Stimulated activated CD8-positive, alpha-beta memory T cell treated with anti-CD3 and anti-CD28 coated beads, Interleukin-12 subunit alpha, Interleukin-12 subunit beta, amount 100 ng/mL, for 24 hours (primary cell): ENCODE data around the gene TRABD2A.

Experiments
- DNase-seq: peaks from one replicate; pipeline ENCODE4 v3.0.0-alpha.2; 2020; ENCODE audit errors: extremely low read depth

Gene TRABD2A

DNA sequence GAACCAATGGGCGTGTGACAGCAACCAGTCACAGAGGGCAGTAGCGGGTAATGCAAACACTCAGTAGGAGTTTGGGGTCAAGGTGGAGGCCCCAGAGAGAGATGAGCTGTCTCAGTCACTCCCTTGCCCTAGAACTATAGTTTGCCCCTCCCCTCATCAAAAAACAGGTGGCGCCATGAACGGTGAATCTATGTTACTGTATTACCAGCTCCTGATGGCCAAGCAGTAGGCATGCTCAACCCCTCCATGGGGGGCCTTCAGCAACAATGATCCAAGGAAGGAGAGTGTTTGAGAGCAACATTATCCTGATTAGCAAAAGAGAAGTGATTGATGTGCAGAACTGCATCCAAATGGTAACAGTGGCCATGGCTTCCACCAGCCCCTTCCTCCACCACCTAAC, 30.4 kb downstream of the TRABD2A start:
- DNase-seq = no peak

- DNase-seq = no peak
Observed at GRCh38 chr2:84849271-84849952, 31.5 kb downstream of the TRABD2A start.

DNA sequence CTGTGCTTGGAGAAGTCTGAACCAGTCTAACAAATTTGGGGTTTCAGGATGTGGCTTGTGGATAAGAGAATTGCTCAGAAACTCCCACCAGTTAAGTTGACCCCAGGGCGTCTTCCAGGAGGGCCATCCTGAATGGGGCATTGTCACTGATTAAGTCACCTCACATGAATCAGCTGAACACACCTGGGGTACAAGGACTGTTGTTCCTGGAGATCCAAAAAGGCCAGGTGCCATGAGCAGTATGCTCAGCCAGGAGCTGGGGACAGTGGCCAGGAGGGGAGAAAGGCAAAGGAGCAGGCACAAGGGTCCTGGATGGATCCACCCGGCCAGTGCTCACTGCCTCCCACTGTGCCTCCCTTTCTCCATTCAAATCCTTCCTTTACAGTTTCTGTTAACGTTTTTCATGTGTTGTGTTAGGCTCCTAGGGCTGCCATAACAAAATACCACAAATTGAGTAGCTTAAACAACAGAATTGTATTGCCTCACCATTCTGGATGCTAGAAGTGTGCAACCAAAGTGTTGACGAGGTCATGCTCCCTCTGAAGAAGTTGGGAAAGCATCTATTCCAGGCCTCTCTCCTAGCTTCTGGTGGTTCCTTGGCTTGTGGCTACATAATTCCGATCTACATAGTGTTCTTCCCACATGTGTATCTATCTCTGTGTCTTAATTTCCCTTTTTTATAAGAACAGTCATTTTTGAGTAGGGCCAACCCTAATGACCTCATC, 33.4 kb downstream of the TRABD2A start:
- no peak for DNase-seq

- no peak for DNase-seq
Observed at GRCh38 chr2:84846741-84847142, 34.1 kb downstream of the TRABD2A start.

GRCh38 chr2:84846041-84846663, 34.7 kb downstream of the TRABD2A start:
- no peak for DNase-seq

DNA sequence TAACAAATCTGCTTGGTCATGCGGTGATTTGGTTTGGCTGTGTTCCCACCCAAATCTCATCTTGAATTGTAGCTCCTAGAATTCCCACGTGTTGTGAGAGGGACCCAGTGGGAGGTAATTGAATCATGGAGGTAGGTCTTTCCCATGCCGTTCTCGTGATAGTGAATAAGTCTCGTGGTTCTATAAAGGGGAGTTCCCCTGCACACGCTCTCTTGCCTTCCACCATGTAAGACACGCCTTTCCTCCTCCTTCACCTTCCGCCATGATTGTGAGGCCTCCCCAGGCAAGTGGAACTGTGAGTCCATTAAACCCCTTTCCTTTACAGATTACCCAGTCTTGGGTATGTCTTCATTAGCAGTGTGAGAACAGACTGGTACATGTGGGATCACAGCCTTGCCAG, 36.7 kb downstream of the TRABD2A start:
- no peak for DNase-seq

- no peak for DNase-seq
Observed at GRCh38 chr2:84841577-84841976, 39.3 kb downstream of the TRABD2A start.

- no peak for DNase-seq
Observed at GRCh38 chr2:84840306-84840705, 40.6 kb downstream of the TRABD2A start.

- no peak for DNase-seq
Observed at GRCh38 chr2:84839851-84840250, 41.0 kb downstream of the TRABD2A start.

- DNase-seq = no peak
Observed at GRCh38 chr2:84838434-84839145, 42.3 kb downstream of the TRABD2A start.

- no peak for DNase-seq
Observed at GRCh38 chr2:84836215-84836614, 44.7 kb downstream of the TRABD2A start.

GRCh38 chr2:84833481-84834150, 47.3 kb downstream of the TRABD2A start:
- no peak for DNase-seq

- no peak for DNase-seq
Observed at GRCh38 chr2:84832772-84833461, 48.0 kb downstream of the TRABD2A start.

- DNase-seq = no peak
Observed at GRCh38 chr2:84830758-84831500, 50.0 kb downstream of the TRABD2A start.

DNA sequence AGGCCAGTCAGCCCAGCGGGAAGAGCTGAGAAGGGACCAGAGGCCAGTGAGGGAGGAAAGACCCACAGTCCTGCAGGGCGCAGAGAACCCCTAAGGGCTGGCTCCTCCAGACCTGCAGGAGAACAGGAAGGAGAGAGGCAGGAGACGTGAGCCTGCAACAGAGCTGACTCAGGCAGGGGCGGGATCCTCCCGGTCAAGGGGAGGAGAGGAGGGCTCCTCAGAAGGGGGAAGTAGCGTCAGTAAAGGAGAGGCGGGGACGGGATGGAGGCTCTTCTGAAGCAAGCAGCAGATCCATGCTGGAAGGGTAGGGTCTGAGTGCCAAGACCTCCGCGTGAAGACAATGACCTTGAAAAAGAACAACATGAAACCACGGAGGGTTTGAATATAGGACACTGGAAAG, 50.8 kb downstream of the TRABD2A start:
- DNase-seq = no peak

DNA sequence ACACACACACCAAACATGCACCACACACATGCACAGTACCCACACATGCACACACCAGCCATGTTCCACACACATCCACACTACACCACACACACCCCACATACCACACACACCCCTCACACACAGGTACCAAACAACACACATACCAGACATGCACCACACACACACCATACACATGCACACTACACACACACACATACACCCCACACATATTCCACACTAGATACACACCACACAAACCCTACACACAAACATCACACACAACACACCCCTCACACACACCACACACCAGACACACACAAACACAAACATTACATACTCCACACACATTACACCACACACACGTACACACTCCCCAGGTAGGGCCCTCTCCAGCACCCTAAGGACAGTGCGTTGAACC, 51.2 kb downstream of the TRABD2A start:
- DNase-seq = no peak

DNA sequence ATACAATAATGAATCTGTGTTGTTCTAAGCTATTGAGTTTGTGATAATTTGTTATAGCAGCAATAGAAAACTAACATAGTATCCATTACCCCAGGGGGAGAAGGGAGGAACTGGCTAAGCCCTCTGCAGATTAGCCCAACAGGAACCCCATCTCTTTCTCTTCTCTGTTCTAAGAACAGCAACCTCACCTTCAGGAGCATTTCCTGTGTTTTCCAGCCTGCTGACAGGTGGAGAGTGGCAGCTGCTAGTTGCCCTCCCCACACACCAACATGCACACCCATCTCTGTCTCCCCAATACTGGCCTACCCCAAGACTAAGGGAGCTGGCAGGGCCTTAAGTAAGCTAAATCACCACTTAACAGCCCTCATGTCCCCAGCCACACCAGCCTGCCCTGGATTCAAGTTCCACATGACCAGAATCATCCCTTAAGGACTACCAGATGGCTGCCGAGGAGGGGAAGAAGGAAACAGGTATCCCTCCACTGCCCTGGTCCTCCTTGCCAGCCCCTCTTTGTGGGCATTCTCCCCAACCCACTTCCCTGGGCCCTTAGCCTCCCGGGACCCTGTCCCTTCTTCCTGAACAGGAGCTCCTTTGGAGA, 52.8 kb downstream of the TRABD2A start:
- DNase-seq = no peak

DNA sequence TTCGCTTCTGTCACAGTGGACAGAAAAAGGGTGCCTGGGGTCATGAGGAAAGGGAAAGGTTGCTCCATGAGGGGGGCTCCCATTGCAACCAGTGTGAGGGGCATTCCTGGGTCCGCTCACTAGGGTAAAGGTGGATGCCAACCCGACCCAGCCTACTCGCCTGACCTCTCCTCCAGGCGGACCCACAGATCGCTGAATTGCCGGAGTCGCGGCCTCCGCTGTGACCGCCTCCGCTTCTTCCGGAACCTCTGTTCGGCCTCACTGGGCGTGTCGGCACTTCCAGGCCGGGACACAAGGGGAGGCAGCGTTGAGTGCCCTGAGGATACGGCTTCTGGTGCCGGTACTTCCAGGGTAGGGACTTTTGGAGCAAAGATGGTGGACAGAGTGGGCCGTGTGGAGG, 57.1 kb downstream of the TRABD2A start:
- no peak for DNase-seq

- no peak for DNase-seq
Observed at GRCh38 chr2:84823229-84823628, 57.7 kb downstream of the TRABD2A start.

DNA sequence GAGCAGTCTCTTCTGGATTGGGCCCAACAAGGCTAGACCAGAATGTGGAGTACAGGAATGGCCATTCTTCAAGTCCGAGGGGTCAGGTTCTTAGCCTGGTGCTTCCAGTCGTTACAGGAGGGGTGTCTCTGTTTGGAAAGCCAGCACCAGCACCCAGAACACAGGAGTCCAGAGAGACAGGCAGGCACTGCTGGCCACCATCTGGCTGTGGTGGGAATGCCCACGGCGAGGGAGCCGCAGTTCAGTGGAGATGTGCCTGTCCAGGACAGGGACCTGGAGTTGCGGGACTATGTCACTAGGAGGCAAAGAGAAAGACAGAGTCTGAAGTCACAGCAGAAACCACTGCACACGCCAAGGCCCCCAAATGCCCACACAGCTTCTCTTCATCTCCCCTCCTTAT, 59.1 kb downstream of the TRABD2A start:
- no peak for DNase-seq
